DMS79 treated with DMSO at 0.1 percent for 48 hours (cell line): ENCODE results near the gene TPCN1.

Experiments
- DNase-seq: peaks from one replicate; lab custom pipeline; 2025; lab: John Stamatoyannopoulos, UW

Gene TPCN1

DNA sequence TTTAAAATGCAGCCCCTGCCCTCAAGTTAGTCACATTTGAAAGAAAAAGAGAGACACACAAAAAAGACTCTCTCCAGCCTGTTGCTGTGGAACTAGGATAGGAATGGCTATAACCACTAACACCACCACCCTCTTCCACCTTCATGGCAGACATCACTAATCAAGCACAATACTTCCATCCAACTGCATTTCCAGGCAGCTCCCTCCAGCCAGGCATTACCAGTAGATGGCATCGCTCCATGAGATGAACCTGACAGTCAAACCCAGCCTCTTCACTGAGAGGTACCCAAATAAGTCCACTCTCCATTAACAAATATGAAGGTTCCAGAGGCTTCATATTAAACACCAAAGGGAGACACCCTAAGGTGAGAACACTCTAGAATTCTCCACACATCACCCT is 89.2 kb downstream of the TPCN1 start:
- no peak for DNase-seq

DNA sequence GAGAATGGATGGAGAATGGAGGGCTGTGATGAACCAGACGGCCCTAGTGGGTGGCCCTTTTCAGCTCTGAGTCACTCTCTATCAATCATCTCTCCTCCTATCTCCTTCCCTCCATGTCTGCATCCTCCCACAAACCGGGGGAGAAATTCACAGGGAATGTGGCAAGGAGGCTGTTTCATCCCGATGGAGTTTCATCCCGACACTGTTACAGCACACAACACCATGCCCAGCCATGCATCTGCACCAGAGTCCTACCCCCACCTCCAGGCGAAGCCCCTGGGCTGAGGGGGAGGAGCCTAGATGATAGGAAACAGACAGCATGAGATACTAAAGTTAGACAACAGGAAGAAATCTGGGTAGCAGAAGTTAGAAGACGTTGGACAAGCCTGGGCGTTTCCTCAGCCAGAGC is 92.9 kb downstream of the TPCN1 start:
- no peak for DNase-seq

DNA sequence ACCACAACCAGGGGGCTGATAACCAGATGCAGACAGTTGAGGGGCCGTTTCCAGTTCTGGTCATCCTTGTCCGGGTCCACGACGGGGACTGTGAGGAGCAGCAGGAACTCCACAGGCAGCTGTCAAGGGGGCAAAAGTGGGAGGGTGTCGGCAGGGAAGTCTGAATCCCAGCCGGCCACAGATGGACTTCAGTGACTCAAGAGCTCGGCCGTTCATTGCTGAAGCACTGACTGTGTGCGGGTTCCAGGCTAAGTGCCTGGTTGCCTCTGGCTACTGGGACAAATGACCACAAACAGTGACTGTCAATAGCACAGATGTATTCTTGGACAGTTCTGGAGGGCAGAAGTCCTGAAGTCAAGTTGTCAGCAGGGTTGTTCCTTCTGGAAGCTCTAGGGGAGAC is 94.1 kb downstream of the TPCN1 start:
- DNase-seq, result no peak

DNA sequence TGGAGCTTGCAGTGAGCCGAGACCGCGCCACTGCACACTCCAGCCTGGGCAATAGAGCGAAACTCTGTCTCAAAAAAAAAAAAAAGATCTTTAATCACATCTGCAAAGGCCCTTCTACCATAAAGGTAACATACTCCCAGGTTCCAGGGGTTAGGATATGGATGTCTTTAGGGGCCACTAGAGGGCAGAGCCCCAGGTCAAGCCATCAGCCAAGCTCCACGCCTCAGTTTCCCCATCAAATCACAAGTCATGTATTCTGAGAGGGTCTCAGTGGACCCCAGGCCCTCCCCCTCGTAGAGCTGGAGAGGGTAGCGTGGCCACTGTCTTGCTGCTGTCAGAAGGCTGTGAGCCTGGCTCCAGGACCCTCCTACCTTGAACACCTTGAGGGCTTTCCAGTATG is 94.9 kb downstream of the TPCN1 start:
- DNase-seq, result no peak

DNA sequence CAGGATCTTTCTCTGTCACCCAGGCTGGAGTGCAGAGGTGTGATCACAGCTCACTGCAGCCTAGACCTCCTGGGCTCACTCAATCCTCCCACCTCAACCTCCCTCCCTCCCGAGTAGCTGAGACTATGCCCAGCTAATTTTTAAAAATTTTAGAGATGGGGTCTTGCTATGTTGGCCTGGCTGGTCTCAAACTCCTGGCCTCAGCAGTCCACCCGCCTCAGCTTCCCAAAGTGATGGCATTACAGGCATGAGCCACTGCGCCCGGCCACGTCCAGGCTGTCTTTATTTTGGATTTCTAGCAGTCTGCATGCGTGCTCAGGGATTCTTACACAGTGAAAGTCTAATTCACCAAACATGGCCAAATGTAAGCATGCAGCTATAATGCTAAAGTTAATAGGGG is 95.9 kb downstream of the TPCN1 start:
- DNase-seq, result no peak

DNA sequence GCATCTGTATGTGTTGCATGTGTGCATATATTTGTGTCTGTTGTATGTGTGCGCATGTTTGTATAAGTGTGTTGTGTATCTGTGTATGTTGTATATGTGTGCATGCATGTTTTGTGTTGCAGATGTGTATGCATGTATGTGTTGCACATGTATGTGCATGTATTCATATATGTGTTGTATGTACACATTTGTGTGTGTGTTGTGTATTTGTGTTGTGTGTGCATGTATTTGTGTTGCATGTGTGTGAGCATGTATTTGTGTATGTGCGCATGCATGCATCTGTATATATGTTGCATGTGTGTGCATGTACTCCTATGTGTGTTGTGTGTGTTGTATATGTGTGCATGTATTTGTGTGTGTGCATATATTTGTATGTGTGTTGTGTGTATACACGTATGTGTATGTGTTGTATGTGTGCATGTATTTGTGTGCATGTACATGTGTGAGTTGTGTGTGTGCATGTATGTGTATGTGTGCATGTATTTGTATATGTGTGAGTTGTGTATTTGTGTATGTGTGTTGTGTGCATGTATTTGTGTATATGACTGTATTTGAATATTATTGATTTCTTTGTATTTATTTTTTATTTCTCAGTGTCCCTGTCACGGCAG is 96.9 kb downstream of the TPCN1 start:
- DNase-seq, result no peak

DNA sequence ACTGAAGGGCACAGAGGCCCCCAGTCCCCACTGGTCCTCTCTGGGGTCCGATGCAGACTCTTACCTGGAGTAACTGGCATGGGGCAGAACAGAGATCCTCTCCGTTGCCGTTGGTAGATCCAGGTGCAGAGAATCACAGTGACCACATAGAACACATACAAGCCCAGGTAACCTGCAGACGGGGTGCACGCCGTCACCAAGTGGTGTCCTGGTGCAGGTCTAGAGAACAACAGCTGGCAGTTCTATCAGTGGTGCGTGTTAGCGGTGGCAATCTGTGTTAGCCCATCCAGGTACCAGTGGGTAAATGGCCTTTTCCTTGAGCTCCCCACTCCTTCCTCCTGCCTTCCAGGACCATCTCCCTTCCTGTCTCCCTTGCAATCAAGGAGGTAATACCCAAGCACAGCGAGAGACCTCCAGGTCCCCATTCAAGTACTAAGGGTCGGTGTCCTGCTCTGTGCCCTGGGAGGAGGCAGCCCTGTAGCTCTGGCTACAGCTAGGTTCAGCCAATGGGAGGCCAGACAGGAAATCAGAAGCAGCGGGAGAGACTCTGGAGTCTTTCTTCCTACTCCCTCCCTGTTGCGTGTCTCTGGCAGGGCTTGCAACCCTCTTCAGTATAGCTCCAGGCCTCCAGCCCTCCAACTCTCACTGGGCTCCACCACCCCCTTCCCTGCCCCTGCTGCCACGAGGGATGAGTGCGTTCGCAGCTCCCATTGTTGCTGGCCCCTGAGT is 97.8 kb downstream of the TPCN1 start:
- no peak for DNase-seq

DNA sequence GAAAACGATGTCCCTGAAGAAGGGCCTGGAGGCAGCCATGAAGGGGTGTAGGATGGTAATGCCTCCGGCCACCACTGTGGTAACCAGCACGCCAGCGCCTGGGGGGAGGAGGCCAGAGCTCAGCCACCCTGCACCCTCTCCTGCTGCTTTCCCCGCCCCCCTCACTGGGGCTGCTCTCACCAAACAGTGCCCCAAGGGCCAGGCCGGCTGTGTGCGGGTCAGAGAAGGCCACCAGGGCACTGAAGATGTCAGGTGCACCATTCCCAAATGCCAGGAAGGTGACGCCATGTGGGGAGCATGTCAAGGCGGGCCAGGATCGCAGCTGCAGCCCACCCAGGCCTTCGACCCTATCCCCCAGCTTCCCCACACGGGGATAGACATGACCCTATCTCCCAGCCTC is 99.1 kb downstream of the TPCN1 start:
- DNase-seq, result no peak

DNA sequence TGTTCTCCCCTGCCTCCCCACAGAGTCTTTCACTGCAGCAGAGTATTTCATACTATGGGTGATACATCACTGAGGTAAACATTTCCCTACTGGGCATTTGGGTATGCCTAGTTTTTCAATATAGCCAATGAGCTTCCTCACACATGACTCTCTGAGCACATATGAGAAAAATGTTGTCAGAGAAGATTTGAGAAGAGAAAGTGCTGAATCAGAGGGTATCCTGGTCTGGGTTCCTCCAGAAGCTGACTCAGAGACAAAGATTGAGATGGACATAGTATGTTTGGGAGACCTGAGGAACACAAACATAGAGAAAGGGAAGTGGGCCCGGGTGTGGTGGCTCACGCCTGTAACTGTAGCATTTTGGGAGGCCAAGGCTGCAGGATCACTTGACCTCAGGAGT is 101.1 kb downstream of the TPCN1 start:
- no peak for DNase-seq

DNA sequence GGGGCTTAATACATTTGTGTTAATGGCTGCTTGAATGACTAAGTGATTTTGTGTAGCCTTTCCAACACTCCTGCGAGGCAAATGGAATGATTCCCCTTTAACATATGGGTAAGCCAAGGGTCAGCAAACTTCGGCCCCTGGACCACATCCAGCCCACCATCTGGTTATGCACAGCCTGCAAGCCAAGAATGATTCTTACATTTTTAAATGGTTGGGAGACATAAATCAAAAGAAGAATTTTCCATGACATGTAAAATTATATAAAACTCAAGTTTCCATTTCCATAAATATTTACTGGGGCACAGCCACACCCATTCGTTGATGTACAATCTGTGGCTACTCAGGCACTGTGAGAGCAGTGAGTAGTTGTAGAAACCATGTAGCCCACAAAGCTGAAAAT is 104.7 kb downstream of the TPCN1 start:
- DNase-seq, result no peak

DNA sequence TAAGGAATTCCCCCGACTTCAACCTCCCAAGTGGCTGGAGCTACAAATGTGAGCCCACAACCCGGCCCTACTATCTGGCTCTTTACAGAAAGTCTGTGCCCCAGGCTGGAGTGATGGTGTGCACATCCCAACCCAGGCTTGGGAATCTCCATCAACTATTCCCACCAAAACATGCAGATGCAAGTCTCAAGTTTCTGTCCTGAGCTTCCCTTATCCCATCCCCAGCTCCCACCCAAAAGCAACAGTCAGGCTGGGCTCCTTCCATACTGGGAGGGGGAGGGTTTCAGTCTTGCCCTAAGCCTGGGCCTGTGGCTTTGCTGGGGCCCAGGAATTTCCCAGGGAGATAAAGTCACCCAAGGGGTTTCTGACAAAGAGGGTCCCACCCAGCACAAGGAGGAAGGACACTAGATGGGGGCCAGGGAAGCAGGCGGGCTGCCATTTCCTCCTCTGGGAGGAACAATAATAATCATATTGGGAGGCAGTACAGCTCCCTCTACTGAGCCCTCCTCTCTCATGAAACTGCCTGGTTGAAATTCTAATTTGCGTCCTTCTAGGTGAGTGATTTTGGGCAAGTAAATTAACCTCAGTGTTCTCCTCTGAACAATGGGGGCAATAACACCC is 105.6 kb downstream of the TPCN1 start:
- DNase-seq, result no peak

DNA sequence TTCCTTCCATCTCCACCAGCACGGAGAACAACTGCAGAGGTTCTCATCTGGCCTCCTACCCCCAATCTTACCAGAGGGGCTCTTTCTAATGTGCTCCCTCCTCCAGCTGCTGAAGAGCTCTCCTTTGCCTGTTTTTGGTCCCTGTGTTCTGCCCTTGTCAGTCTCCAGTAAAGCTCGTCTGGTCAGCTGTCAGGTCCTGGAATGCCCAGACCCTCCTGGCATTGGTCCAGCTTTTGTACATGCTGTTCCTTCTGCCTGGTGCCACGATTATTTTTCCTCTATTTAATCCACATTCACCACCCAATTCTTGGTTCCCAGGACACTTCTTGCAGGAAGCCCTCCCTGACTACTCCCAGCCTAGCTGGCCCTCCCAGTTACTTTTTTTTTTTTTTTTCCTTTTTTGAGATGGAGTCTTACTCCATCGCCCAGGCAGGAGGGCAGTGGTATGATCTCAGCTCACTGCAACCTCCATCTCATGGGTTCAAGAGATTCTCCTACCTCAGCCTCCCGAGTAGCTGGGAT is 107.2 kb downstream of the TPCN1 start:
- DNase-seq, result no peak

DNA sequence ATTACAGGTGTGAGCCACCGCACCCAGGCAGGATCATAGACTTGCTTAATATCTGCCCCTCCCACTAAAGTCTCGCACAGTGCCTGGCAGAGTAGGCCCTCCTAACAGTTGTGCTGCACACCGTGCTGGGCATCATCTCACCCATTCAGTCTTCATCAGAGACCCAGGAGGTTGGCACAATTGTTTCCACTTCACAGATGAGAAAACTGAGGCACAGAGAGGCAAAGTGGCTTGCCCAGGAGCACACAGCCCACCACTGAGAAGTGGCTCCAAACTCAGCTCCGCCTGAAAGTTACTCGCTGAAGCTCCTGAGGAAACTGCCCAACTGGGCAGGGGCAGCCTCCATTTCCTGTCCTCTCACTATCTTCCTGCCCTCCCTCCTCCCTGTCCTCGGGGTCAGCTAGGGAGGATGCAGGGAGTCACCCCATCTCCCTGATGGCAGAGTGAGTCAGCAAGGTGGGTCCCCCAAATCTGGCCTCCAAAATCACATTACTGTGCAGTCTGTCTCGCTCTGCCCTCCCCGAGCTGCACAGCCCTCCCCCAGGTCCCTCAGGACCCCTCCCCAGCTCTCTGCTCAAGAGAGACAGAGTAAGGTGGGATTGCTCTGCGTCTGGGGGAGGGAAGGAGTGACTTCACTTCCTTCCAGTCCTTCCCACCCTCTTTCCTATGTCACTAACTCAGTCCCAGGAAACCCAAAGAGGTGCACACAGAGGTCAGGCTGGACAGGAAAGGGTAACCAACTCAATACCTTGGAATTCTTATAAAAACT is 107.9 kb downstream of the TPCN1 start:
- no peak for DNase-seq

DNA sequence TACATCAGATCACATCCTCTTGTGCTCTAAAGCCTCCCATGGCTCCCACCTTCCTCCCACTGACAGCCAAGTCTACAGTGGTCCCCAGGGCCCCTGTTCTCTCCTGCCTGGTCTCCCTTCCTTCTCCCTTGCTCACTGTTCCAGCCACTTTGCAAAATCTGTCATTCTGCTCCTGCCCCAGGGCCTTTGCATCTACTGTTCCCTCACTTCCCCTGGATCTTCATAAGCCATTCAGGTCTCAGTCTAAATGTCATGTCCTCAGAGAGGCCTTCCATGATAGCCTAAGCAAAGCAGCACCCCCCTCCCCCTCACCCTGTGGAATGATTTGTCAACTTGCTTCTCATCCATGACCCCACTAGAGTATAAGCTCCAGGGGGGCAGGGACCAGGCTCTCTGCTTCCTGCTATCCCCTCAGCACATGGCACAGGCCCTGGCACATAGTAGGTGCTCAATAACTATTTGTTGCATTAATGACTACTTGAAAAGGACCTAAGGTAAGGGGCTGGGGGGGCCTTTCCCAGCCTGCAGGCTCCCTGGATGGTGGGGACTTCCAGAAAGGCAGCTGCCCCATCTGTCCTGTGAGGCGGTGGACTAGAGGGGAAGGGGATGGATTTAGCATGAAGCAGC is 108.6 kb downstream of the TPCN1 start:
- DNase-seq, result no peak

DNA sequence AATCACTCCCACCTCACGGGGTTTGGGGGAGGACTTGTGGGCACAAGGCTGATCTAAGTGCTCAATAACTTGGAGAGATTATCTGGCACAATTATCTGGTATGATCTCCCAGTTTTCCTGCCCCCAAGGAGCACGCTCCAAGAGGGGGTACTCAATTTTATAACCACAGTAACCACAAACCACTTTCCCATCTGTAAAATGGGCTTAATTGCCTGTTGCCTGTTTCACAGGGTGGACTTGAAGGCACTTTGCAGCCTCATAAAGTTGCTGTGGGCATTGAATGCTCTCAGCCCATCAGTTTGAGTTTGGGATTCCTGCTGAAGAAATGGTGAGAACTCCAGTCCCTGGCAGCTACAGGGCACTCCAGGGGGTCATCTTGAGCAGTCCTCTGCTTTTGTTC is 109.2 kb downstream of the TPCN1 start:
- no peak for DNase-seq

DNA sequence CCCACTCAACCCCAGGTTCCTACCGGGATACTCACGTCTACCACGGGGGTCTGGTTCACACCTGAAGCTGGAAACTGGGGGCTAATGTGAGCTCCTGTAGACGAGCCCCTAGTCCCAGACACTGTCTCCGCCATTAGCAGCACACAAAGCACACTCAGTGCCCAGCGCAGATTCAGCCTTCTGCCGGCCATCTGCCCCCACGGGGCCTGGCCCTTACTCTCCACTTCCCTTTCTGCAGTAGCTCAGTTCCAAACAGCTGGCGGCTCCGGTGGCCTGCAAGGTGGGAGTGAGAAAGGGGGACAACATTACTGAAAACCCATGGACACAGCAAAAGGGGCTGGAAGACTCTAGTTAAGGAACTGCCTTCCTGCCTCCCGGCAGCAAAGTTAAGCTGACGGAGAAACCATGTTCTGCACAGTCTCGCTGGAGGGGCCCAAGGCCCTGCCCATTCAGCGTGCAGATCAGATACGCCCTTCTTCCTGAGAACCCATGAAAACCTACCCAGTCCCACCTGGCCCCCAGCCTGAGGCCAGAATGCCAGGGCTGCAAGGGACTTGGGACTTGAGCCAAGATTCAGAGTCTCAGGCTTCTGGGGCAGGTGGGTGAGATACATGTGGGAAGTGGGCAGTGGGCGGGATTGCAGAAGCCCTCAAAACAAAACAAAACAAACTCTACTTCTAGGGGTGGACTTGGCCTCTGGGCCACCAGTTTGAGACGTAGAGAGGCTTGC is 111.6 kb downstream of the TPCN1 start:
- DNase-seq, result peak; percentile 16

DNA sequence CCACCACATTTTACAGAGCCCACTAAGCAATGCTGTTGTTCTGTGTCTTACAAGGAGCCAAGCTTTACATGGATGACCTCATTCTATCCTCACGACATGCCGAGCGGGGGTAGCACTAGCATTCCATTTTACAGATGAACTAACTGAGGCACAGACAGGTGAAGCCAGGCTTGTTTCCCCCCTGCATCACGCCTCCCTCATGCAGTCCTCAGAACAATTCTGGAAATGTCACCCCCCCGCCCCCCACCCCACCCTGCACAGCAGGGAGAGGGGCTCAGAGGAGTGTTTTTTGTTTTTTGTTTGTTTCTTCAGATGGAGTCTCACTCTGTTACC is 112.1 kb downstream of the TPCN1 start:
- no peak for DNase-seq

DNA sequence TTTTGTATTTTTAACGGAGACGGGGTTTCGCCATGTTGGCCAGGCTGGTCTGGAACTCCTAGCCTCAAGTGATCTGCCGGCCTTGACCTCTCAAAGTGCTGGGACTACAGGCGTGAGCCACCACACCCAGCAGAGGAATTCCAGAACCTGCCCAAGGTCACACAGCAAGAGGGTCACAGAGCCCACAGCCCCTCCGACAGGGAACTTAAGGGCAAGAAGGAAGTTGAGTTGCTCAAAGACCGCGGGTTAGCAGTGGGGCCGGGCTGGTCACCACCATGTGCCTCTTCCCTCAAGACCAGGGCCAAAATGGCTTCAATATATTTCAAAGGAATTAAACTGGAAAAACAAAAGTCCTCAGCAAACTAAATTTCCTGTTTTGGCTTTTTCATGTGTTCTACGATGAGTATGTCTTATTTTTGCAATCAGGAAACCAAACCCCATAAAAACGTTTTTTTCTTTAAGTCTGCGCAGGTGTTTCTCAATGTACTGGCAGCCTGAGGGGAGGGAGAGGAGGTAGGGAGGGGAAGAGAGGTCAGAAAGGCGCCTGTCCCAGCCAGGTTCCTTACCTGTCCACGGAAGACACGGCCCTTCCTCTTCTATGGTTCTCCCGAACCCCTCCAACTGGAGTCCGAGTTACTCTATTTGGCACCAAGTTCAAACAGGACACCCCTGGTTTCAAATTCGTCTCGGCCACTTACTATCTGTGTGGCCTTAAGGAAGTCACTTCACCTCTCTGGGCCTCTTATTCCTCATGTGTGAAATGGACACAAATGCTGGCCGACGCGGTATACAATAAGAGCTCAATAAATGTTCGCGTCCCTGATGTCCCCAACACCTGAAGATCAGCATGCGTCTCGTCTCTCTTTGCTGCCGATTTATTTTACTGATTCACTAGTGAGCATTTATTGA is 112.9 kb downstream of the TPCN1 start:
- DNase-seq, result no peak

DNA sequence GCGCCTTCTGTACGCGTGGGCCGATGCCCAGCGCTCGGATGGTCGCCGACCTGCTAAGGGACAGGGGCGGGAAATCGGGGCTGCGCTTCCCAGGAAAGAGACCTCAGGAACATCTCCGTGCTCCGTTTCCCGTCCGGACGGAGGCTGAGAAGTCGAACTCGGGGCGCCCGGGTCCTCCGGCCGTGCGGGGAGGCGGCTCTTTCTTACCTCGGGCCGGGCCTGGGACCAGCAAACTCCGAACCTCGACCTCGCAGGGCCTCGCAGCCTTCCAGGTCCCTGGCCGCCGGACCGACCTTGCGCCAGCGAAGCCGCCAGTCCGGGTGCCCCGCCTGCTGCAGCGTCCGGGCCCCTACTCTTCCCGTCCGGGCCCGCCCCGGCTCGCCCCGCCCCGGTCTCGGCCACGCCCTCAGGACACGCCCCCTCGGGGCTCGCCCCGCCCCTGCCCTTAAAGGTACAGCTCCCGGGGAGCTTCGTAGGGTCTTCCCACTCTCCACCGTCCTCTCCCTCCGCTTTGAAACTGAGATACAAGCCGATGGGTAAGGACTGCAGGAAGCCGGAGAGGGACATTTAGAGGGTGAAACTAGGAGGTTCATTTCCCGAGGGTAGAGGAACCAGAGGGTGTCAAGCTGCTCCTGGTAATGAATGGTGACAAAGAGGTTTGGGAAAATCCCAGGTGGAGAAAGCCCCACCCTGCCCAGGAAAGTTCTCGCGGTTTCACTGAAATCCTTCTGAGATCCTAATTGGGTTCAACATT is 113.7 kb downstream of the TPCN1 start, which contains the start of gene SLC8B1:
SLC8B1 (minus strand) TSS at position 324 of the 754 bp plus-strand sequence. CDS start 2,231 bp downstream, outside the sequence.
- peak; percentile 50 for DNase-seq

DNA sequence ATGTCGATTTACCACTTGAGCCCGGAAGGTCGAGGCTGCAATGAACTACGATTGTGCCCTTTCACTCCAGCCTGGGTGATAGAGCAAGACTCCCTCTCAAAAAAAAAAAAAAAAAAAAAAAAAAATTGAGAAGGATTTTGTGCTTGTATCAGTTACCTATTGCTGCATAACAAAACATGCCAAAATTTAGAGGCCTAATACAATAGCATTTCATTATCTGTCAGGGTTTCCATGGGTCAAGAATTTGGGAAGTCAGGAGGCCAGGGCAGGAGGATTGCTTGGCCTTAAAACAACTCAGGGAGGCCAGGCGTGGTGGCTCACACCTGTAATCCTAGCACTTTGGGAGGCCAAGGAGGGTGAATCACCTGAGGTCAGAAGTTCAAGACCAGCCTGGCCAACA is 118.3 kb downstream of the TPCN1 start:
- DNase-seq, result no peak
